IPS DF 19.7 (cell line): Measurements from ENCODE around the gene SNCAIP.
"Not testable (repeated sequence)": the region's sequence is repeated elsewhere in the genome, so short reads cannot be mapped to it uniquely, and the experiment has no call there.

Experiments used
- DNase-seq: peaks from one replicate; pipeline ENCODE4 v3.0.0-alpha.2; 2013; ENCODE audit warnings: low read depth, low spot score

SNCAIP gene

DNA sequence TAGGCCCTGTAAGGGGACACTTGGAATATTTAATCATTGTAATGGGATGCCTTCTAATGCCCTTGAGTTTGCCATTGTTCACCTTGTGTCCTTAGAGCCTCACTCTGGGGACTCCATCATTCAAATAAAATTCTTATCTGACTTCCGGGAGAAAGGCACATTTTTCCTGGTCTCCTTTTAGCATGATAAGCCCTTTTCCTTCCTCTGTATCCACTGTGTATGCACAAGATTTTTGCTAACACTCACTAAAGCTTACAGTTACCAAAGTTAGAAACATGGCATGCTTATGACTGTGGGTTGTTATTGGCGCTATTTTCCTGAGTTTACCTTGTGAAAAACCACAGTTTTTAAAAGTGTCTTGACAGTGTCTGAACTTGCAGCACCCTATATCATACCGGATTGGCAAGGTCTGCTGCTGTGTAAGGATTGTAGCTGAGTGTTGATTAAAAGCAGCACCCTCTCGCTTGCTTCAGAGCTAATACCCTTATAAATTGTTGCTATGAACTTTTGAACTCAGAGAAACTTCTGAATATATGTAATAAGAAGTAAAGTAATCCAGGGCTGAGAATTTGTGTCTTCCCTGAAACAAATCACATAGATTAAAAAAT, 46.4 kb downstream of the SNCAIP start:
- DNase-seq: no peak

DNA sequence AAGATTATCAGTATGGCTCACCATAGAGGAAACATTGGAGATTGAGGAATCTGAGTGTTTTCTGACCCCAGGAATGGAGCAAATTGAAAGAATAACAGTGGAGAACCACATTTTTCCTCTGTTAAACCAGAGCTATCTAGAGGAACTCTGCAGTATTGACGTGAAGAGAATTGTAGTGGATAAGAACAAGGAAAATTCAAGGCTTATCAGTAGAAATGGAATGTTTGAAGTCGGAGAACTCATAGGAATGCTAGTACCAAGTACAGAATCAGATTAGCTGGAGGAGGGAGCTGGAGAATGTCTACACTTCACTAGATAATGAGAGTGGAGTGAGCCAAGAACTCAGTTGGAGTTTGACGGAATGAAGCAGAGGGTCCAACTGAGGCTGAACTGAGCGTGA, 50.3 kb downstream of the SNCAIP start:
- DNase-seq: no peak

GRCh38 chr5:122363623-122364022, 51.6 kb downstream of the SNCAIP start:
- no peak for DNase-seq

DNA sequence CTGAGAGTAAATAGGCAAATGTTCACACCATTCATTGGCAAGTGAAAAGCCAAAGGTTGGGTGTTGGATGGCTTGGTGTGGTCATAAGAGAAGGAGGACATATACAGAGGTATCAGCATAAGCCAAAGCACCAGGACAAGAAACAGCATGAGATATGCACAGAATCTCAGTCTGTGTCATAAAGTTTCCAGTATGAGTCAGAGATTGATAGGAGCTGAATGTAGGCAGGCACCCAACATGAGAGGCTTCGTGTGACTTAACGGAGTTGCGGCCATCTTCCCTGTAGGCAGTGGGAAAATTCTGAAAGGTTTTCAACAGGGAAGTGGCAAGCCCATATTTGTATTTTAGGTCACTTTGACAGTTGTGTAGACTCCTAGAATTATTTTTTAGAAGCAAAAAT, 54.5 kb downstream of the SNCAIP start:
- no peak for DNase-seq

DNA sequence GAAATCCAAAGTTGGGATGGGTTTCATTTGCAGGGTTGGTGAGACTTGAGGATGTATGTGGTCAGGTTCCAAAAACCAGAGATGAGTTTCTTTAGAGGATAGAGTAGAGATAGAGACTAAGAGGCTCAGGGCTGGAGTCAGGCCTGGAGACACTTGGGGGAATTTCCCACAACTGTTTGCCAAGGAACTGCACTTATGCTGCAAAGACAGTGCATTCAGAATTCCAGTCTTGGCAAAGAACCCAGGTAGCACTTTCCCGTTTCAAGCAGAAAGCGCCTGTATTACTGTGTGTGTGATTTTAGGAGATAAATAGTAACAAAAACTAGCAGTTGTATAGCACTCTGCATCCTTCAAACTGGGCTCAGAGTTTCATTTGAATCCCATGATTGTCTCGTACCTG, 55.4 kb downstream of the SNCAIP start:
- no peak for DNase-seq

- DNase-seq: no peak
Observed at GRCh38 chr5:122368510-122369251, 56.6 kb downstream of the SNCAIP start.

DNA sequence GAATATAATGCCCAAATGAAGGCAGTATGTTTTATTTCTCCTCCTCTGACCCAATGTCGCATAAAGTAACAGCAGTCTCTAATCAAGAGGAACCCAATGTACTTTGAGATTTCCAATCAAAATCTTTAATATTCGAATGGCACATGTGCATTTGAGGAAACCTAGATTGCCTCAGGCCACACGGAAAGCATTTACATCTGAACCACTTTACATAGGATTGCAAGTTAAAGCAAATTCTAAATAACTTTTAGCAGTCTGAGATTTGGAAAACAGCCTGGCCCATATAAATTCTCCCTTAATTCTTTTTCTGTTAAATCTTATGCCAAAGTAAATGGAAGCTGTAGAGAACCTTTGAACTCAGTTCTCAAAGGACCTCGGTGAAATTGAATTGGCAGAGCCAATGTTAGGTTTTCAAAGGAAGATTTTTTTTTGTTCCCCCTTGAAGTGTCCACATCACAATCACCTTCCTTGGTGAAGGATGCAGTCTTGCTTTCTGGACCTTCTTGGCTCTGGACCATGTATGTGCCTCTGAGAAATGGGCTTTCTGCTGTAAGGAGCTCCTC, 57.3 kb downstream of the SNCAIP start:
- no peak for DNase-seq

GRCh38 chr5:122371511-122372151, 59.6 kb downstream of the SNCAIP start:
- DNase-seq: no peak

DNA sequence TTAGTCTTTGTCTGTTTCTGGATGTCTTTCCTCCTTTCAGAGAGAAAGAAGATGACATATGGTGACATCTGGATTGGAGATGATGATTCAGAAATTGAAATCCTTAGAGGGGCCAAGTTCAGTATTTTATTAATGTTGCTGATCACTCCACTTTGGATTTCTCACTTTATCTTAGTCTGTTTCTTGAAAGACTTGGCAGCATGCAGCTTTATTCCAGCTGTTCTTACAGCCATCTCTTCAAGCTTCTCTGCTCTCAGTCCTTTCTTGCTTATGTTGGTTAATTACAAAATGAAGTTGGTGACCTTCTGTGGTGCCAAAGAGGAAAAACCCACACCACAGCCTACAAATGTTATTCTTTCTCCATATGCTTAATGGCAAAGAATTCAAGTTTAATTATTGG, 62.1 kb downstream of the SNCAIP start:
- no peak for DNase-seq

- no peak for DNase-seq
Observed at GRCh38 chr5:122375801-122376200, 63.8 kb downstream of the SNCAIP start.

- no peak for DNase-seq
Observed at GRCh38 chr5:122376250-122376649, 64.2 kb downstream of the SNCAIP start.

- no peak for DNase-seq
Observed at GRCh38 chr5:122377026-122377425, 65.0 kb downstream of the SNCAIP start.

DNA sequence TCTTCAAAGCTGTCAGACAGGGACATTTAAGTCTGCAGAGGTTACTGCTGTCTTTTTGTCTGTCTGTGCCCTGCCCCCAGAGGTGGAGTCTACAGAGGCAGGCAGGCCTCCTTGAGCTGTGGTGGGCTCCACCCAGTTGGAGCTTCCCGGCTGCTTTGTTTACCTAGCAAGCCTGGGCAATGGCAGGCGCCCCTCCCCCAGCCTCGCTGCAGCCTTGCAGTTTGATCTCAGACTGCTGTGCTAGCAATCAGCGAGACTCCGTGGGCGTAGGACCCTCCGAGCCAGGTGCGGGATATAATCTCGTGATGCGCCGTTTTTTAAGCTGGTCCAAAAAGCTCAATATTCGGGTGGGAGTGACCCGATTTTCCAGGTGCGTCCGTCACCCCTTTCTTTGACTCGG, 70.9 kb downstream of the SNCAIP start:
- DNase-seq: not testable (repeated sequence)

- DNase-seq: no peak
Observed at GRCh38 chr5:122384739-122385235, 72.8 kb downstream of the SNCAIP start.

DNA sequence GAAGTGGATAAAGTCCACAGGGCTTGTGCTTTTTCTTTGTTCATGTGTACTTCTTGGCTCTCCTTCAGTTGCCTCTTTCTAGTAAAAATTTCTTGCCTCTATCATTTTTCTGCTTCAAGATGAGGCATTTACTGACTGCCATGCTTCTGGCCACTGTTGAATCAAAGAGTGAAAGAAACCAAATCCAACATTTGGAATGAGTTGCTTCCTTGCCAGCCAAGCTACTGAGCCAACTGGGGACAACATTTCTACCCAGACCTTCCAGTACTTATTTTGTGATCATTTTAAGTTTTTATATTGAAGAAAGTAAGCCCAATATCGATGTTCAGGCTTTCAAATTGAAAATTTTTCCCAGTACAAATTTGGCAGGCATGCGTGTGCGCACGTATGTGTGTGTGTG, 73.2 kb downstream of the SNCAIP start:
- DNase-seq: no peak

- no peak for DNase-seq
Observed at GRCh38 chr5:122385808-122386207, 73.8 kb downstream of the SNCAIP start.

DNA sequence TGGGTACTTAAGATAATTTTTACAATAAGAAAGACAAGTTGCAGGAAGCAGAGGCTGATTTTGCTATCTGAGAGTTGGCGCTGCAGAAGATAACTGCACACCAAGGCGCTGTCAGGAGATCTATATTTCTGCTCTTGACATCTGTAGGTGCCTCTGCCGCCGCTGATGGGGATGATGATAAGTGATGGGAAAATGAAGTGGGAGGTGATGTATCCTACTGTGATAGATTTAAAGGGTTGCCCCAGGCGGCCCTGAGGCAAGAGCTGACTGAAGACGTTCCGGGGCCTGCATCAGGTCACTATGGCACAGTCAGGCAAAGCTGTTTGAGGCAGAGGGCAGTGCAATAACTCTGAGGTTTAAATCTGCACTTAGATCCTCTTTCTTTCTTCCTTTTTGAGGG, 78.1 kb downstream of the SNCAIP start:
- no peak for DNase-seq

GRCh38 chr5:122390694-122391093, 78.7 kb downstream of the SNCAIP start:
- DNase-seq: no peak

DNA sequence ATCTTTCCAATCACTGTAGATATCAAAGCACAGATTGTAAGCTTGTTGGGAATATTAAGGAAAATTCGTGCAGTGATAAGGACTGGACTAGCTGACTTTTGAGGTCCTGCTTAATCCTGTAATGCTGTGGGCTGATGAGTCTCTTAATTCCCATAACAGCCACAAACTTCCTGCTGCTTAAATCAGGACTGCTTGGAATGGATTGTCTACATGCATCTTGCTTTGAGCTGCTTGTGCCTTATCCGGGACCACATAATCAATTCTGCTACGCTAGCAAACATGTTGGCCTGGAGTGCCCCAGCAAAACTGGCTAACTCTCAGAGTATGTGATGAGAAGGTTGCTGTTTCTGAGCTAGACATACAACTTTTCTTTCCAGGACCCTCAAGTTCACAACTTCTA, 79.6 kb downstream of the SNCAIP start:
- DNase-seq: no peak

DNA sequence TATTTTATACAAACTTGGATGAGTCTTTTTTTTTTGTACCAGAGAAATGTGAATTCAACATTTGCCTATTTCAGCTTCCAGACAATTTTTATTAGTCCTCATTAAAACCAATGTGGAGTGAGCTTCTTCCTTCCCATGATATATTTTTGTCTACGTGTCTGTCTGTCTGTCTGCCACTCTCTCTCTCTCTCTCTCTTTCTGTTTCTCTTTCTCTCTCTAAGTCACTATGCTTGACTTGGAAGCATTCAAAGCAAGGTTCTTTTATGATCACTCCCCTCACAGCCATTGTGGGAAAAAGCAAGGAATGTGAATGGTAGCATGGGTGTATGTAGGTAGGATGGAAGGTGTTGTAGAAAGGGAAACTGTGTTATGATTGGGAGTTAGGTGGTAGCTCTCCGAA, 80.2 kb downstream of the SNCAIP start:
- DNase-seq: no peak

- DNase-seq: no peak
Observed at GRCh38 chr5:122392824-122393223, 80.8 kb downstream of the SNCAIP start.

DNA sequence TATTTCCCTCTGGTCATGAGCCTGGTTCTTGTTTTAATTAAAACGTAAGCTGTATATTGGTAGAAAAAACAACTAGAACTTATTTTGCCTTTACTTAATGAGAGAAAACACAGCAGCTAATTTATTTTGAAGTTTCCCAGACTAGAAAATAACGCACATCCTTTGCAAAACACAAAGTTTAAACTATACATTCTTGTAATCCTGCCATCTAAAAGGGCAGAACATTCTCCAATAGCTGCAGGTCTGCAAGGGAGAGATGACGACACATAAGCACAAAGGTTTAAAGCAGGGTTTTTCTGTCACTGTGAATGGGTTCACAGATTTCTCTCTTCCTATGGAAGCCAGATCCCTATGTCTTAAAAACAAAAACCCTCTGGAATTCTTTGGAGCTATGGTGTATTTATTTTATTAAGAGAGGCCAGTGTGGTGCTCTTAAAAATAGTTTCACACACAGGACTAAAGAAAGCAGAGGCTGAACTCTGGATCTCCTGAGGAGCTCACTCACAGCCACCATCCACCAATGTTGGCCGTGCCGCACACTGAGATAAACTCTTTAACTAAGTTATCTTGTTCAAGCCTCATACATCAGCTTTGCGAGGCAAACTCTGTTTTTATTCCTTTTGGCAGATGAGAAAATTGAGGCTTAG, 82.4 kb downstream of the SNCAIP start:
- DNase-seq: no peak
